Bronchial epithelial cell (primary cell): ENCODE data around the gene PRR5L. TPM values are rescaled to one million over a fixed set of nuclear protein-coding genes. Genes with fewer than 3 reads are reported as not detected.
A peak's percentile ranks its signal among the peaks of the same experiment; 100 is the strongest.

Source experiments
- DNase-seq: peaks from one replicate; pipeline ENCODE4 v3.0.0-alpha.2; 2010; ENCODE audit warnings: low read depth
- FAIRE-seq: peaks from 2 replicates; lab custom pipeline; 2011; peaks lifted over from hg19 to GRCh38; lab: Jason Lieb, UNC
- H3K27me3 ChIP-seq: 2 replicates; pipeline ENCODE4 v1.5.1; 2011; ENCODE audit warnings: low read length; ENCODE audit not compliant: control insufficient read depth, insufficient read depth
- H3K36me3 ChIP-seq: 2 replicates; pipeline ENCODE4 v1.5.1; 2011; ENCODE audit warnings: low read length; ENCODE audit not compliant: control insufficient read depth, insufficient read depth
- H3K4me3 ChIP-seq: 2 replicates; pipeline ENCODE4 v1.5.1; 2011; ENCODE audit warnings: mild to moderate bottlenecking, low read depth, low read length, control low read depth
- total RNA-seq: library from RNA; depleted of rRNA; stranded (reverse); fragments of >200 nt; gene quantifications from 2 replicates; pipeline ENCODE4 v1.2.1, GENCODE V29; 2014
- TF ChIP-seq, protein P1 (sequence below): IDR thresholded peaks from 2 replicates; pipeline ENCODE4 v1.5.1; 2011; ENCODE audit warnings: mild to moderate bottlenecking, moderate library complexity, low read length, control low read depth, inconsistent platforms; ENCODE audit not compliant: insufficient read depth, severe bottlenecking

The PRR5L gene
- total RNA-seq, 1 donor from 2014 or later: 10.0 TPM

DNA sequence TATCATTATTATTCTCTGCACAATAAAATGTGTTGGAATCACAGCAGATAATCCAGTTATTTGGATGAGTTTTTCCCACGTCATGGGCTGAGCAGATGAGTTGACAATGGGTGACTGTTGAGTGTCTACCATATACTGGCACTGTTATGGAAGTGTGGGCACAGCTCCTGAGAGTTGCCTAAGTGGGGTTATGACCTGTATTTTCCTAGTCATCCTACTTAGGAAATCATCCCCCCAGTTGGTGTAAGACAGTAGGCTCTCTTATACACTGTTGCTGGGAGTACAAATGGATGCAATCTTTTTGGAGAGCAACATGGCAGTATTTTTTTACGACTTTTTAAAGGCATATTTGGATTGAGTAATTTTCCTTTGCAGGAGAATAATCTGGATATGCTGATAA lies 147.6 kb downstream of the PRR5L start:
- no peak overlapping the region for H3K4me3 ChIP-seq
- H3K27me3 ChIP-seq: no peaks in the 10 kb centered on the region
- DNase-seq (no peak), FAIRE-seq (no peak)
- H3K36me3 ChIP-seq: peaks cover 2% of the 10 kb centered on the region
- TF ChIP-seq, protein P1, sequence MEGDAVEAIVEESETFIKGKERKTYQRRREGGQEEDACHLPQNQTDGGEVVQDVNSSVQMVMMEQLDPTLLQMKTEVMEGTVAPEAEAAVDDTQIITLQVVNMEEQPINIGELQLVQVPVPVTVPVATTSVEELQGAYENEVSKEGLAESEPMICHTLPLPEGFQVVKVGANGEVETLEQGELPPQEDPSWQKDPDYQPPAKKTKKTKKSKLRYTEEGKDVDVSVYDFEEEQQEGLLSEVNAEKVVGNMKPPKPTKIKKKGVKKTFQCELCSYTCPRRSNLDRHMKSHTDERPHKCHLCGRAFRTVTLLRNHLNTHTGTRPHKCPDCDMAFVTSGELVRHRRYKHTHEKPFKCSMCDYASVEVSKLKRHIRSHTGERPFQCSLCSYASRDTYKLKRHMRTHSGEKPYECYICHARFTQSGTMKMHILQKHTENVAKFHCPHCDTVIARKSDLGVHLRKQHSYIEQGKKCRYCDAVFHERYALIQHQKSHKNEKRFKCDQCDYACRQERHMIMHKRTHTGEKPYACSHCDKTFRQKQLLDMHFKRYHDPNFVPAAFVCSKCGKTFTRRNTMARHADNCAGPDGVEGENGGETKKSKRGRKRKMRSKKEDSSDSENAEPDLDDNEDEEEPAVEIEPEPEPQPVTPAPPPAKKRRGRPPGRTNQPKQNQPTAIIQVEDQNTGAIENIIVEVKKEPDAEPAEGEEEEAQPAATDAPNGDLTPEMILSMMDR: no peak

DNA sequence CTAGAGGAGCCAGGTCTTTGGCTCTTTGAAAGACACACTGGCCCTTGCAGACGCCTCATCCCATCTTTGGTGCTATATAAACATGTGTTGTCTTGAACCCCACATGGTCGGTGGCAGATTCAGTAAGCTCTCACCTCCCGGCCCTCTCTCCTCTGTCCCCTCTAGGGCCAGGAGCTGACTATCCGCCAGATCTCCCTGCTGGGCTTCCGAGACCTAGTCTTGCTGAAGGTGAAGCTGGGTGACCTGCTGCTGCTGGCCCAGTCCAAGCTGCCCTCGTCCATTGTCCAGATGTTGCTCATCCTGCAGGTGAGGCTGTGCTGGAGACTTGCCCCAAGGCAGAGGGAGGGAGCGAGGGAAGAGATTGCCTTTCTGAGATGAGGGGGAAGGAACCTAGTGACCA lies 150.0 kb downstream of the PRR5L start:
- FAIRE-seq: no peak
- TF ChIP-seq, protein P1: no peak
- Histone ChIP-seq H3K4me3 (no peak overlapping the region), H3K36me3 (no peaks in the 10 kb centered on the region), H3K27me3 (no peaks in the 10 kb centered on the region)
- DNase-seq: no peak

DNA sequence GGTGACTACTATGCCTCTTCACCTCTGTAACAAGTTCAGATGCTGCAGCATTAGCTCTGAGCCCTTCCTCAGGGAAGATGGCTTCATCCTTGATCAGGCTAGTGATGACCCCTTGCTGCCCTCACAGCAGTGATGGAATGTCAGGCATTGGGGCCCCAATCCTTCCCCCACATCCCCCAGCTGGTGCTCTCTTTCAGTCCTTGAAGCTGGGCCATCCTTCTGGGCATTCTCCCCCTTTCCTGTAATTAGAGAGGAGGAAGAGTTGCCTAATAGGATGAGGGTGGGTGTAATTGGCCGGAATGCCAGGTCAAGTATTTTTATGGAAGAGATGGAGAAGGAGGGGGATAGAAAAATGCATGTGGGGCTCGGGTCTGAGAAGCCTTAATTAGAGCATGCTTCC lies 151.4 kb downstream of the PRR5L start:
- Histone ChIP-seq H3K4me3 (no peak overlapping the region), H3K36me3 (no peaks in the 10 kb centered on the region), H3K27me3 (no peaks in the 10 kb centered on the region)
- TF ChIP-seq, protein P1: no peak
- DNase-seq (no peak), FAIRE-seq (no peak)

DNA sequence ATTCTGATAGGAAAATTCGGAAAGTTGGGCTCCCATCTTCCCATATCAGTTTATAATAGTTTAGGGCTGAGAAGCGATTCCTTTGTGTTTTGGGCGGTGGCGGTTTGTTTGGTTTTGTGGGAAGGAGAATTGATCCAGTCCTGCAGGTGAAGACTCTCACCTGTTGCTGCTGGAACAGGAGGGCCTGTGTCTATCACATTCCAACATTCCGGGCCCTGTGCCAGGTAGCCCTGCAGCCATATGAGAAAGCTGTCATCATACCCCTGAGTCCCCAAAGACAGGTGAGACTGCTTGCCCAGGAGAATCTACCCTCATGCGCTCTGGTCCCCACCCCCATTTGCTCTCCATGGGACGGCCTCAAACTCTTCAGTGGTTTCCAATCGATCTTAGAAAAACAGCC lies 151.9 kb downstream of the PRR5L start:
- no peak for FAIRE-seq
- Histone ChIP-seq H3K36me3 (no peaks in the 10 kb centered on the region), H3K27me3 (no peaks in the 10 kb centered on the region), H3K4me3 (no peak overlapping the region)
- TF ChIP-seq, protein P1: no peak
- peak; percentile 63 for DNase-seq

DNA sequence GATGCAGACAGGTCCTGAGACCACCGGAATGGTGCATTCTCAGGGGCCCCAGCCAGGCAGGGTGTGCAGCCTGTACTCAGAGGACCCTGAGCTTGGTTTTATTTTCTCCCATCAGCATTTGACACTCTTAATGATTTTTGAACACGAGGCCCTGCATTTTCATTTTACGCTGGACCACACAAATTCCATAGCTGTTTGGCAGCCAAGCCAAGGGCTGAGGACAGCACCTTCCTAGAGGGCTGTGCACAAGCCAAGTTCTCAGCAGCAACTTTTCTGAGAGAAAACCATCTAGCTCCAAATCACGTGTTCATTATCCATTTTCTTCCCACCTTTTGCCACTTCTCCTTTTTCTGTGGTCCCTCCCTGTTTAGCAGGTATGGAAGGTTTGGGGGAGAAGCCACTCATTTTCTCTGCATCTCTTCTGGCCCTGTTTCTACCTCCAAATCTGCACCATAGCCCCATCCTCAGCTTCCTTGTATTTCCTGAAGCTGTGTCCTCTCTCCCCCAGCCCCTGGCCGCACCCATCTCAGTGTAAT lies 153.5 kb downstream of the PRR5L start:
- Histone ChIP-seq H3K36me3 (no peaks in the 10 kb centered on the region), H3K4me3 (no peak overlapping the region), H3K27me3 (no peaks in the 10 kb centered on the region)
- FAIRE-seq: peak; percentile 86
- no peak for DNase-seq
- TF ChIP-seq, protein P1: no peak

DNA sequence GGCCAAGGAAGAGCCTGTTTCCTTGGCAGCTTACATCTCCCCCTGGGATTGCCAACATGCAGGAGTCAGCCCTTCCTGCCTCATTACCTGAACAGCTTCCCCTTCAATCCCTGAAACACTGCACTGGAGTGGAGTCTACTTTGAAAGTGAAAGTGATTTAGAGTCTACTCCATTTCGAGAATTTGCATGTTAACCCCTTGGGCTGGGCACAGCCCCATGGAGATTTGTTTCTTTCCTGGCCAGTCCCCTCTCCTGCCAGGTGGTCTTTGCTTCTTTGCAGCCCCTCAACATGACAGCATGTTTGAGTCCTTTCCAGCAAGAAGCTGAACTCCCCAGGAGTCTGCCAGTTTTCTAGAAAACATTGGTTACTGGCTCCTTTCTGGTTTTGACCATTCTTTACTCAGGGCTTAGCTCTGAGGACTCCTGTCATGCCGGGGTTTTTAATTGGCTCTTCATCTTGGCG lies 154.1 kb downstream of the PRR5L start:
- Histone ChIP-seq H3K4me3 (no peak overlapping the region), H3K36me3 (no peaks in the 10 kb centered on the region), H3K27me3 (no peaks in the 10 kb centered on the region)
- DNase-seq: no peak
- FAIRE-seq: peak; percentile 62
- TF ChIP-seq, protein P1: no peak
